IMR-90 (cell line): Measurements from ENCODE around the gene N4BP2. TPM values are rescaled to one million over a fixed set of nuclear protein-coding genes. Genes with fewer than 3 reads are reported as not detected.

Experiments used
- ATAC-seq: fragments of 200-7000 bp; cut with Tn5 transposase; 2 replicates; pipeline ENCODE4 v1.9.1; 2020; ENCODE audit warnings: low read depth, mild to moderate bottlenecking, moderate library complexity
- BruUV-seq: library from RNA; stranded (reverse); fragments of 400-500 nt; replicated peaks from 2 replicates; lab custom pipeline; 2021; lab: Mats Ljungman, UMichigan
- CTCF ChIA-PET: fragments of 300-600 bp; formaldehyde crosslinking; extraction: SDS; loops from one replicate; lab custom pipeline; 2021; ENCODE audit warnings: antibody characterized with exemption; lab: Yijun Ruan, JAX
- POLR2A ChIA-PET: fragments of 300-600 bp; sonication (Branson Sonifier 250); formaldehyde crosslinking; loops from one replicate; lab custom pipeline; 2022; ENCODE audit warnings: antibody characterized with exemption; ENCODE audit not compliant: unreplicated experiment; lab: Charles Lee
- DNase-seq: peaks from one replicate; pipeline ENCODE4 v3.0.0; 2013
- H2AFZ ChIP-seq: replicated peaks from 2 replicates; pipeline ENCODE3; 2013; ENCODE audit warnings: low read length, mild to moderate bottlenecking; ENCODE audit not compliant: poor library complexity
- H2AK5ac ChIP-seq: 2 replicates; pipeline ENCODE4 v1.6.1; 2013; ENCODE audit warnings: low read depth, low read length, inconsistent platforms
- H2AK9ac ChIP-seq: replicated peaks from 2 replicates; pipeline ENCODE3; 2013; ENCODE audit warnings: mild to moderate bottlenecking, low read depth, low read length, moderate library complexity; ENCODE audit not compliant: poor library complexity
- H2BK120ac ChIP-seq: 2 replicates; pipeline ENCODE4 v1.6.1; 2013; ENCODE audit warnings: low read depth, low read length, inconsistent platforms
- H2BK15ac ChIP-seq: 3 replicates; pipeline ENCODE4 v1.6.1; 2013; ENCODE audit warnings: low read depth, low read length, inconsistent platforms
- H2BK20ac ChIP-seq: 2 replicates; pipeline ENCODE4 v1.6.1; 2013; ENCODE audit warnings: low read depth, mild to moderate bottlenecking, inconsistent platforms, low read length, moderate library complexity
- H2BK5ac ChIP-seq: 2 replicates; pipeline ENCODE4 v1.6.1; 2013; ENCODE audit warnings: mild to moderate bottlenecking, low read depth, low read length, inconsistent platforms; ENCODE audit not compliant: poor library complexity, severe bottlenecking
- H3K14ac ChIP-seq: replicated peaks from 2 replicates; pipeline ENCODE4 v1.6.1; 2013; ENCODE audit warnings: low read depth, low read length, inconsistent platforms
- H3K18ac ChIP-seq: 2 replicates; pipeline ENCODE4 v1.6.1; 2013; ENCODE audit warnings: low read depth, low read length, control low read depth
- H3K23ac ChIP-seq: 2 replicates; pipeline ENCODE4 v1.6.1; 2013; ENCODE audit warnings: low read depth, low read length, inconsistent platforms
- H3K27ac ChIP-seq: 2 replicates; pipeline ENCODE4 v1.5.1; 2013; ENCODE audit warnings: mild to moderate bottlenecking, control low read depth, low read length; ENCODE audit not compliant: insufficient read depth
- H3K27me3 ChIP-seq: 2 replicates; pipeline ENCODE4 v1.6.1; 2013; ENCODE audit warnings: low read length; ENCODE audit not compliant: control insufficient read depth, insufficient read depth
- H3K36me3 ChIP-seq: 2 replicates; pipeline ENCODE4 v1.6.1; 2013; ENCODE audit warnings: low read length, mixed read lengths; ENCODE audit not compliant: control insufficient read depth, insufficient read depth
- H3K4ac ChIP-seq: 2 replicates; pipeline ENCODE4 v1.6.1; 2013; ENCODE audit warnings: low read depth, low read length, inconsistent platforms
- H3K4me1 ChIP-seq: 2 replicates; pipeline ENCODE4 v1.6.1; 2013; ENCODE audit warnings: low read length, mixed read lengths; ENCODE audit not compliant: control insufficient read depth, insufficient read depth
- H3K4me2 ChIP-seq: 2 replicates; pipeline ENCODE4 v1.6.1; 2013; ENCODE audit warnings: low read depth, mild to moderate bottlenecking, control low read depth, low read length, moderate library complexity
- H3K4me3 ChIP-seq: 2 replicates; pipeline ENCODE4 v1.5.1; 2013; ENCODE audit warnings: low read depth, mild to moderate bottlenecking, control low read depth, low read length, moderate library complexity; ENCODE audit not compliant: insufficient read depth
- H3K56ac ChIP-seq: 2 replicates; pipeline ENCODE4 v1.6.1; 2013; ENCODE audit warnings: low read length, inconsistent platforms; ENCODE audit not compliant: insufficient read depth; ENCODE audit errors: extremely low read depth
- H3K79me1 ChIP-seq, 2 experiments: 2 replicates each; pipeline ENCODE4 v1.6.1; 2013; ENCODE audit warnings: low read length in 2 of 2, inconsistent platforms in 1 of 2, low read depth in 1 of 2
- H3K9ac ChIP-seq: 2 replicates; pipeline ENCODE4 v1.6.1; 2013; ENCODE audit warnings: low read depth, low read length, control low read depth
- H3K9me1 ChIP-seq: 2 replicates; pipeline ENCODE4 v1.6.1; 2013; ENCODE audit warnings: low read length, inconsistent platforms; ENCODE audit not compliant: insufficient read depth
- H3K9me3 ChIP-seq: 2 replicates; pipeline ENCODE4 v1.6.1; 2013; ENCODE audit warnings: low read length; ENCODE audit not compliant: control insufficient read depth, insufficient read depth
- H4K20me1 ChIP-seq: 2 replicates; pipeline ENCODE4 v1.6.1; 2013; ENCODE audit warnings: low read length, inconsistent platforms; ENCODE audit not compliant: insufficient read depth
- H4K5ac ChIP-seq: 2 replicates; pipeline ENCODE4 v1.6.1; 2013; ENCODE audit warnings: mild to moderate bottlenecking, low read depth, low read length, control low read depth
- H4K8ac ChIP-seq, 2 experiments: 2 replicates each; pipeline ENCODE4 v1.6.1; 2013; ENCODE audit warnings: low read depth in 2 of 2, low read length in 2 of 2, control low read depth in 1 of 2, inconsistent platforms in 1 of 2
- H4K91ac ChIP-seq: 2 replicates; pipeline ENCODE4 v1.6.1; 2013; ENCODE audit warnings: low read depth, low read length, inconsistent platforms; ENCODE audit not compliant: insufficient read depth
- BHLHE40 ChIP-seq: fragments of 150-350 bp; IDR thresholded peaks from 2 replicates; pipeline ENCODE4 v1.6.1; 2016; ENCODE audit warnings: mild to moderate bottlenecking, low read depth, low read length
- CEBPB ChIP-seq: IDR thresholded peaks from 2 replicates; pipeline ENCODE4 v1.6.1; 2012; ENCODE audit warnings: low read depth, low read length, improper control_type of control experiment
- CHD1 ChIP-seq: IDR thresholded peaks from 2 replicates; pipeline ENCODE4 v1.6.1; 2012; ENCODE audit warnings: low read depth, low read length, improper control_type of control experiment
- MAFK ChIP-seq: IDR thresholded peaks from 2 replicates; pipeline ENCODE4 v1.6.1; 2012; ENCODE audit warnings: low read depth, low read length, improper control_type of control experiment
- MXI1 ChIP-seq: IDR thresholded peaks from 2 replicates; pipeline ENCODE4 v1.6.1; 2012; ENCODE audit warnings: low read depth, mild to moderate bottlenecking, low read length, moderate library complexity, borderline replicate concordance
- RCOR1 ChIP-seq: IDR thresholded peaks from 2 replicates; pipeline ENCODE4 v1.6.1; 2012; ENCODE audit warnings: mild to moderate bottlenecking, low read length, improper control_type of control experiment; ENCODE audit not compliant: insufficient replicate concordance
- WGBS, 2 experiments: methylation state at CpG; one replicate each; pipeline versions ENCODE4 v1.1.5 to v1.1.7; 2013; ENCODE audit warnings: missing lambda C conversion rate in 2 of 2; ENCODE audit not compliant: insufficient read length in 1 of 2; ENCODE audit errors: extremely low coverage in 2 of 2; 5-methylcytosine and 5-hydroxymethylcytosine counted together
- dilution Hi-C: fragments of 300-500 bp; cut with HindIII; formaldehyde crosslinking; loops from one replicate; pipeline ENCODE4 v1.14.3; 2018; ENCODE audit warnings: low sequenced_read_pairs; ENCODE audit not compliant: unreplicated experiment
- in situ Hi-C: fragments of 300-500 bp; cut with MboI; formaldehyde crosslinking; loops from 3 replicates; pipeline ENCODE4 v1.14.3; 2019; ENCODE audit warnings: low sequenced_read_pairs, inconsistent platforms, mixed read lengths
- intact Hi-C: fragments of 100-400 bp; cut with micrococcal nuclease; formaldehyde crosslinking; loops from 2 replicates; pipeline ENCODE4 v1.10.0; 2022
- polyA plus RNA-seq, 3 experiments: library from polyadenylated mRNA; depleted of rRNA; stranded (reverse); fragments of >200 nt; gene quantifications; 2 replicates each; pipeline ENCODE4 v1.2.3, GENCODE V29; 2012; ENCODE audit warnings: low replicate concordance in 1 of 3
- total RNA-seq: library from RNA; depleted of rRNA; stranded (reverse); fragments of >200 nt; gene quantifications from 2 replicates; pipeline ENCODE4 v1.2.3, GENCODE V29; 2012

The N4BP2 gene
- total and polyA plus RNA-seq, 2 of the 4 experiments (the other 2 are of a cell fraction) = 0.84 to 2.2 TPM

DNA sequence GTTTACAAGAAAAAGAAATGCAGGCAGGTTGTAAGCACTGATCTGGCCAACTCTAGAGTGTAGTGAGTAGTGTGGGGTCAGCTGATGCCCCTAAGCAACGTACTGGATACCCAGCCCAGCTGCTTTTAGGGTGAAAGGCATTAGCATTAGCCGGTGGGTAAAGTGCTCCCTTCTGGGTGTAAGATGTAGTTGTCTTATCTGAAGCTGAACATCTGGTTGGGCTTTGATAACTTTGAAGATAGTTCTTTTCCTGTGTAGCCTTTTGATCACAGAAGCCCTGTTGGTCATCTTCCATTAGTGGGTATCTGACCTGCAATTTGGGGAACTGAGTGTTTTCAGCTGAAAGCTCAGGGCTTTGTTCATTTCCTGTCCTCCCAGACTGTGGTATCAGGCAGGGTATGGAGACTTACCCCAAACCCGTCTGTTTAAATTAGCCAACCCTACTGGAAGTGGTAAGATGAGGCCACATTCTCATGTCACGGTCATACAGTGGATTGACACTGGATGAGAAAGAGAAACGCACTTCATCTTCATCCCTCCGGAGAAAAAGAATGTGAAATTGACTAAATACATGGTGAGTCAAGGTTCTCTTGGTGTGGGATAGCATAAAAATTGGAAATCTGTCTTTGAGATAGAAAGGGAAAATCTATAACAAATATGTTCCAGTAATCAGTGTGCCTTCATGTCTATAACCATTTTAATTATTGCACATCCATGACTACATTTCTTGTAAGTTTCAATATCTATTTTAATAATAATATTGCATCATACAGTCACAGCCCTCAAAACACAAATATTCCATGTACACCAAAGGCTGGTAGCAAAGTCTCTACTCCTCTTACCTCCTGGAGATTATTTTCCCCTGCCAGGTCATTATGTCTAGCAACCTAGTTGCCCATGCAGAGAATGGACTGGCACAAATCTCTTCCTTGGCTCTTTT lies 148.9 kb downstream of the N4BP2 start:
- no peak overlapping the region for H3K56ac ChIP-seq
- dilution Hi-C loops = no loop called here
- no peak for TF ChIP-seq CHD1
- TF ChIP-seq MAFK = no peak
- no peak for TF ChIP-seq BHLHE40
- TF ChIP-seq CEBPB = peak; percentile 28; the same call in 1 of the 2 replicates
- no peak for TF ChIP-seq RCOR1
- TF ChIP-seq MXI1 = no peak
- no peak overlapping the region for H3K14ac ChIP-seq
- WGBS, 2 experiments = 56% methylated on average over 2 of the region's 6 CpGs; no CpG with 5 or more reads in 1 of the 2 experiments
- no peak overlapping the region for H2BK120ac ChIP-seq
- H3K18ac ChIP-seq = no peak overlapping the region
- no peak overlapping the region for H3K4me2 ChIP-seq
- H2BK20ac ChIP-seq = no peak overlapping the region
- H2BK5ac ChIP-seq = no peak overlapping the region
- intact Hi-C loops = no loop called here
- peaks cover 2% of the 10 kb centered on the region for H3K27me3 ChIP-seq
- H2BK15ac ChIP-seq = no peak overlapping the region
- in situ Hi-C loops = no loop called here
- no peaks in the 10 kb centered on the region for H3K4me1 ChIP-seq
- no TSS peak for BruUV-seq
- H3K27ac ChIP-seq = no peak overlapping the region
- no peak overlapping the region for H3K23ac ChIP-seq
- no peak overlapping the region for H3K4ac ChIP-seq
- ChIA-PET CTCF (no interaction called here), POLR2A (no interaction called here)
- no peak overlapping the region for H3K4me3 ChIP-seq
- H2AFZ ChIP-seq = no peak overlapping the region
- H3K9me1 ChIP-seq = no peaks in the 10 kb centered on the region; the same call in 1 of the 2 replicates
- DNase-seq = no peak
- no peaks in the 10 kb centered on the region for H4K20me1 ChIP-seq
- no peak overlapping the region for H4K8ac ChIP-seq
- no peak for ATAC-seq
- H4K5ac ChIP-seq = no peak overlapping the region
- no peak overlapping the region for H2AK5ac ChIP-seq
- no peaks in the 10 kb centered on the region for H3K36me3 ChIP-seq
- H3K9ac ChIP-seq = no peak overlapping the region
- no peaks in the 10 kb centered on the region for H3K79me1 ChIP-seq
- no peak overlapping the region for H4K91ac ChIP-seq
- H2AK9ac ChIP-seq = no peak overlapping the region
- H3K9me3 ChIP-seq = no peaks in the 10 kb centered on the region
